ENCODE data around the gene CABP5. TPM values are rescaled to one million over a fixed set of nuclear protein-coding genes. Genes with fewer than 3 reads are reported as not detected.

CABP5 gene
- total RNA-seq, 2 experiments from 2014 or later: not detected

Other genes starting within 250 kb of the CABP5 start
- gene TPRX1, start 239.5 kb downstream of the CABP5 start, total RNA-seq: not detected
- gene CRX, start 222.1 kb downstream of the CABP5 start, total RNA-seq: not detected
- not detected for gene TPRX2, start 184.8 kb downstream of the CABP5 start, total RNA-seq
- gene SULT2A1, start 157.8 kb downstream of the CABP5 start, total RNA-seq: not detected
- gene BSPH1, start 51.9 kb downstream of the CABP5 start, total RNA-seq: not detected
- not detected for gene ELSPBP1, start 49.4 kb downstream of the CABP5 start, total RNA-seq
- gene PLA2G4C, start 66.7 kb upstream of the CABP5 start, total RNA-seq: 10 to 100 TPM; 12.4 to 13.3 TPM
- gene LIG1, start 126.3 kb upstream of the CABP5 start, total RNA-seq: 100 to 1,000 TPM; 174 TPM
- gene ZSWIM9, start 126.6 kb upstream of the CABP5 start, total RNA-seq: 1 to 10 TPM; 7.4 to 8.0 TPM
- 100 to 1,000 TPM; 152 TPM for gene CARD8, start 211.8 kb upstream of the CABP5 start, total RNA-seq
- gene ZNF114, start 226.0 kb upstream of the CABP5 start, total RNA-seq: under 1 TPM; 0.29 to 0.31 TPM